Measurements from ENCODE around the gene SCAF8. TPM values are rescaled to one million over a fixed set of nuclear protein-coding genes. Genes with fewer than 3 reads are reported as not detected.

The SCAF8 gene
- total and polyA plus RNA-seq, 7 experiments from 2014 or later: 12.4 to 69.2 (median 49.1) TPM

GRCh38 chr6:154847318-154847717 lies 114.1 kb downstream of the SCAF8 start:
- DNase-seq: no peak
- H3K9me3 ChIP-seq (ENCODE audit: control insufficient read depth in 2 of 3, low read length in 3 of 3): no peaks in the 10 kb centered on the region
- Mint-ChIP-seq H3K4me3 (no peak overlapping the region), H3K9me3 (no peaks in the 10 kb centered on the region), H3K36me3 (peaks cover 5 to 37% (median 31%) of the 10 kb centered on the region in 5 donors), H3K27ac (no peak overlapping the region), H3K27me3 (no peaks in the 10 kb centered on the region), H3K4me1 (peaks cover 7 to 69% (median 66%) of the 10 kb centered on the region in 7 donors)
- no peak overlapping the region for H3K27ac ChIP-seq (ENCODE audit: low read depth, low read length)
- no peak overlapping the region for H3K4me3 ChIP-seq (ENCODE audit: low read length)
- ChIA-PET CTCF (no interaction called here), POLR2A (no interaction called here)
- intact Hi-C loops (cut with micrococcal nuclease): no loop called here
- H3K4me1 ChIP-seq (ENCODE audit: control insufficient read depth in 2 of 2, insufficient read depth in 2 of 2, low read length in 2 of 2): no peaks in the 10 kb centered on the region
- H3K36me3 ChIP-seq (ENCODE audit: control insufficient read depth in 2 of 3, insufficient read depth in 3 of 3, low read length in 3 of 3): peaks cover 0 to 3% (median 0%) of the 10 kb centered on the region in 3 experiments
- no peak for ATAC-seq
- no peaks in the 10 kb centered on the region for H3K27me3 ChIP-seq (ENCODE audit: control insufficient read depth in 2 of 2, insufficient read depth in 2 of 2, low read length in 2 of 2)

GRCh38 chr6:154848580-154848979 lies 115.4 kb downstream of the SCAF8 start:
- ChIA-PET POLR2A (no interaction called here), CTCF (no interaction called here)
- no peaks in the 10 kb centered on the region for H3K4me1 ChIP-seq (ENCODE audit: control insufficient read depth in 2 of 2, insufficient read depth in 2 of 2, low read length in 2 of 2)
- intact Hi-C loops (cut with micrococcal nuclease): no loop called here
- Mint-ChIP-seq H3K9me3 (no peaks in the 10 kb centered on the region), H3K27me3 (no peaks in the 10 kb centered on the region), H3K4me1 (peaks cover 4 to 65% (median 54%) of the 10 kb centered on the region in 7 donors), H3K4me3 (no peak overlapping the region), H3K27ac (no peak overlapping the region), H3K36me3 (peaks cover 7 to 39% (median 36%) of the 10 kb centered on the region in 5 donors)
- ATAC-seq (no peak), DNase-seq (no peak)
- H3K27ac ChIP-seq (ENCODE audit: low read depth, low read length): no peak overlapping the region
- H3K4me3 ChIP-seq (ENCODE audit: low read length): no peak overlapping the region
- peaks cover 0 to 3% (median 0%) of the 10 kb centered on the region in 3 experiments for H3K36me3 ChIP-seq (ENCODE audit: control insufficient read depth in 2 of 3, insufficient read depth in 3 of 3, low read length in 3 of 3)
- no peaks in the 10 kb centered on the region for H3K27me3 ChIP-seq (ENCODE audit: control insufficient read depth in 2 of 2, insufficient read depth in 2 of 2, low read length in 2 of 2)
- no peaks in the 10 kb centered on the region for H3K9me3 ChIP-seq (ENCODE audit: control insufficient read depth in 2 of 3, low read length in 3 of 3)

- ChIA-PET POLR2A (interaction anchor here (1.2 kb wide), 1 partner anchor 12 kb away, joined by 3 read pairs; no protein-coding TSS in a partner anchor), CTCF (no interaction called here)
- Histone ChIP-seq H3K4me3 (ENCODE audit: low read length) (no peak overlapping the region), H3K4me1 (ENCODE audit: control insufficient read depth in 2 of 2, insufficient read depth in 2 of 2, low read length in 2 of 2) (no peaks in the 10 kb centered on the region), H3K36me3 (ENCODE audit: control insufficient read depth in 2 of 3, insufficient read depth in 3 of 3, low read length in 3 of 3) (peaks cover 0 to 3% (median 0%) of the 10 kb centered on the region in 3 experiments), H3K27ac (ENCODE audit: low read depth, low read length) (no peak overlapping the region), H3K9me3 (ENCODE audit: control insufficient read depth in 2 of 3, low read length in 3 of 3) (no peaks in the 10 kb centered on the region), H3K27me3 (ENCODE audit: control insufficient read depth in 2 of 2, insufficient read depth in 2 of 2, low read length in 2 of 2) (no peaks in the 10 kb centered on the region)
- no peaks in the 10 kb centered on the region for H3K9me3 Mint-ChIP-seq
- H3K36me3 Mint-ChIP-seq: peaks cover 7 to 45% (median 35%) of the 10 kb centered on the region in 5 donors
- H3K4me3 Mint-ChIP-seq: no peak overlapping the region
- H3K4me1 Mint-ChIP-seq: peaks cover 0 to 59% (median 52%) of the 10 kb centered on the region in 7 donors
- intact Hi-C loops (cut with micrococcal nuclease): no loop called here
- peak overlapping the region in 2 of 9 donors; percentile 13 to 65 for H3K27ac Mint-ChIP-seq
- no peaks in the 10 kb centered on the region for H3K27me3 Mint-ChIP-seq
- no peak for ATAC-seq
- no peak for DNase-seq
Measured at GRCh38 chr6:154849475-154849874, 116.3 kb downstream of the SCAF8 start.

GRCh38 chr6:154852687-154853086 lies 119.5 kb downstream of the SCAF8 start:
- H3K36me3 Mint-ChIP-seq: peaks cover 9 to 49% (median 36%) of the 10 kb centered on the region in 5 donors
- ChIA-PET POLR2A (interaction anchor here (0.6 kb wide), 1 partner anchor 16 kb away, joined by 3 read pairs; no protein-coding TSS in a partner anchor), CTCF (no interaction called here)
- no peaks in the 10 kb centered on the region for H3K4me1 ChIP-seq (ENCODE audit: control insufficient read depth in 2 of 2, insufficient read depth in 2 of 2, low read length in 2 of 2)
- no peak overlapping the region for H3K4me3 Mint-ChIP-seq
- no peak for ATAC-seq
- peaks cover 0 to 1% (median 0%) of the 10 kb centered on the region in 11 donors for H3K9me3 Mint-ChIP-seq
- no peaks in the 10 kb centered on the region for H3K27me3 Mint-ChIP-seq
- peak overlapping the region in 1 of 9 donors; percentile 5 for H3K27ac Mint-ChIP-seq
- no peaks in the 10 kb centered on the region for H3K9me3 ChIP-seq (ENCODE audit: control insufficient read depth in 2 of 3, low read length in 3 of 3)
- H3K36me3 ChIP-seq (ENCODE audit: control insufficient read depth in 2 of 3, insufficient read depth in 3 of 3, low read length in 3 of 3): no peaks in the 10 kb centered on the region
- no peak overlapping the region for H3K27ac ChIP-seq (ENCODE audit: low read depth, low read length)
- no peaks in the 10 kb centered on the region for H3K27me3 ChIP-seq (ENCODE audit: control insufficient read depth in 2 of 2, insufficient read depth in 2 of 2, low read length in 2 of 2)
- no peak for DNase-seq
- no peak overlapping the region for H3K4me3 ChIP-seq (ENCODE audit: low read length)
- H3K4me1 Mint-ChIP-seq: peaks cover 0 to 38% (median 28%) of the 10 kb centered on the region in 7 donors
- intact Hi-C loops (cut with micrococcal nuclease): no loop called here

GRCh38 chr6:154857529-154857928 lies 124.3 kb downstream of the SCAF8 start:
- no peak overlapping the region for H3K27ac ChIP-seq (ENCODE audit: low read depth, low read length)
- peaks cover 0 to 25% (median 8%) of the 10 kb centered on the region in 7 donors for H3K4me1 Mint-ChIP-seq
- no peaks in the 10 kb centered on the region for H3K36me3 ChIP-seq (ENCODE audit: control insufficient read depth in 2 of 3, insufficient read depth in 3 of 3, low read length in 3 of 3)
- no peaks in the 10 kb centered on the region for H3K4me1 ChIP-seq (ENCODE audit: control insufficient read depth in 2 of 2, insufficient read depth in 2 of 2, low read length in 2 of 2)
- no peaks in the 10 kb centered on the region for H3K9me3 ChIP-seq (ENCODE audit: control insufficient read depth in 2 of 3, low read length in 3 of 3)
- H3K27me3 ChIP-seq (ENCODE audit: control insufficient read depth in 2 of 2, insufficient read depth in 2 of 2, low read length in 2 of 2): no peaks in the 10 kb centered on the region
- no peak for ATAC-seq
- intact Hi-C loops (cut with micrococcal nuclease): no loop called here
- ChIA-PET POLR2A (interaction anchor here (0.6 kb wide), 1 partner anchor 187 kb away, joined by 4 read pairs; no protein-coding TSS in a partner anchor), CTCF (no interaction called here)
- no peak for DNase-seq
- H3K4me3 Mint-ChIP-seq: no peak overlapping the region
- peak overlapping the region in 1 of 9 donors; percentile 6 for H3K27ac Mint-ChIP-seq
- no peak overlapping the region for H3K4me3 ChIP-seq (ENCODE audit: low read length)
- H3K9me3 Mint-ChIP-seq: peaks cover 0 to 1% (median 0%) of the 10 kb centered on the region in 11 donors
- peaks cover 1 to 37% (median 22%) of the 10 kb centered on the region in 5 donors for H3K36me3 Mint-ChIP-seq
- no peaks in the 10 kb centered on the region for H3K27me3 Mint-ChIP-seq

GRCh38 chr6:154861825-154862224 lies 128.6 kb downstream of the SCAF8 start:
- Mint-ChIP-seq H3K36me3 (peaks cover 0 to 26% (median 13%) of the 10 kb centered on the region in 5 donors), H3K9me3 (peaks cover 0 to 3% (median 0%) of the 10 kb centered on the region in 11 donors), H3K27ac (peak overlapping the region in 4 of 9 donors; percentile 1 to 59 (median 23)), H3K27me3 (no peaks in the 10 kb centered on the region), H3K4me3 (no peak overlapping the region), H3K4me1 (peaks cover 4 to 45% (median 6%) of the 10 kb centered on the region in 7 donors)
- H3K4me1 ChIP-seq (ENCODE audit: control insufficient read depth in 2 of 2, insufficient read depth in 2 of 2, low read length in 2 of 2): no peaks in the 10 kb centered on the region
- H3K9me3 ChIP-seq (ENCODE audit: control insufficient read depth in 2 of 3, low read length in 3 of 3): no peaks in the 10 kb centered on the region
- H3K4me3 ChIP-seq (ENCODE audit: low read length): no peak overlapping the region
- ATAC-seq (no peak), DNase-seq (no peak)
- intact Hi-C loops (cut with micrococcal nuclease): no loop called here
- ChIA-PET POLR2A (no interaction called here), CTCF (interaction anchor here (0.6 kb wide), 1 partner anchor 8 kb away, joined by 3 read pairs; no protein-coding TSS in a partner anchor)
- H3K27me3 ChIP-seq (ENCODE audit: control insufficient read depth in 2 of 2, insufficient read depth in 2 of 2, low read length in 2 of 2): no peaks in the 10 kb centered on the region
- no peak overlapping the region for H3K27ac ChIP-seq (ENCODE audit: low read depth, low read length)
- peaks cover 0 to 6% (median 0%) of the 10 kb centered on the region in 3 experiments for H3K36me3 ChIP-seq (ENCODE audit: control insufficient read depth in 2 of 3, insufficient read depth in 3 of 3, low read length in 3 of 3)

GRCh38 chr6:154862536-154862935 lies 129.3 kb downstream of the SCAF8 start:
- Mint-ChIP-seq H3K27ac (peak overlapping the region in 4 of 9 donors; percentile 21 to 47 (median 34)), H3K9me3 (peaks cover 0 to 3% (median 0%) of the 10 kb centered on the region in 11 donors), H3K27me3 (no peaks in the 10 kb centered on the region), H3K36me3 (peaks cover 0 to 23% (median 11%) of the 10 kb centered on the region in 5 donors), H3K4me3 (no peak overlapping the region), H3K4me1 (peaks cover 4 to 45% (median 6%) of the 10 kb centered on the region in 7 donors)
- H3K36me3 ChIP-seq (ENCODE audit: control insufficient read depth in 2 of 3, insufficient read depth in 3 of 3, low read length in 3 of 3): peaks cover 0 to 6% (median 0%) of the 10 kb centered on the region in 3 experiments
- no peaks in the 10 kb centered on the region for H3K4me1 ChIP-seq (ENCODE audit: control insufficient read depth in 2 of 2, insufficient read depth in 2 of 2, low read length in 2 of 2)
- no peaks in the 10 kb centered on the region for H3K9me3 ChIP-seq (ENCODE audit: control insufficient read depth in 2 of 3, low read length in 3 of 3)
- CTCF ChIA-PET: interaction anchor here (0.6 kb wide), 1 partner anchor 9 kb away, joined by 3 read pairs; no protein-coding TSS in a partner anchor
- DNase-seq (no peak), ATAC-seq (no peak)
- POLR2A ChIA-PET: interaction anchor here (0.7 kb wide), 1 partner anchor 459 kb away, joined by 3 read pairs; no protein-coding TSS in a partner anchor
- intact Hi-C loops (cut with micrococcal nuclease): no loop called here
- H3K27ac ChIP-seq (ENCODE audit: low read depth, low read length): no peak overlapping the region
- H3K4me3 ChIP-seq (ENCODE audit: low read length): no peak overlapping the region
- no peaks in the 10 kb centered on the region for H3K27me3 ChIP-seq (ENCODE audit: control insufficient read depth in 2 of 2, insufficient read depth in 2 of 2, low read length in 2 of 2)

Data from naive thymus-derived CD4-positive, alpha-beta T cell (primary cell).